Mesenchymal stem cell (in vitro differentiated cells and primary cell): ENCODE measurements around the gene TUNAR.

Experiments used
- DNase-seq: peaks from one replicate; pipeline ENCODE4 v3.0.0-alpha.2; 2013
- H2AFZ ChIP-seq: one replicate; pipeline ENCODE4 v1.6.1; 2013; ENCODE audit warnings: low read depth, mild to moderate bottlenecking, control low read depth, inconsistent platforms, low read length, moderate library complexity
- H2AK5ac ChIP-seq: 2 replicates; pipeline ENCODE4 v1.6.1; 2013; ENCODE audit warnings: low read length, moderate library complexity, mild to moderate bottlenecking, inconsistent platforms; ENCODE audit not compliant: severe bottlenecking
- H2BK120ac ChIP-seq: one replicate; pipeline ENCODE4 v1.6.1; 2013; ENCODE audit warnings: low read depth, mild to moderate bottlenecking, inconsistent platforms, low read length, moderate library complexity
- H2BK12ac ChIP-seq, 2 experiments: one replicate each; pipeline ENCODE4 v1.6.1; 2013; ENCODE audit warnings: inconsistent platforms in 2 of 2, low read length in 2 of 2, mild to moderate bottlenecking in 2 of 2, moderate library complexity in 2 of 2, control low read depth in 1 of 2
- H2BK15ac ChIP-seq: one replicate; pipeline ENCODE4 v1.6.1; 2013; ENCODE audit warnings: mild to moderate bottlenecking, low read depth, inconsistent platforms; ENCODE audit not compliant: poor library complexity, severe bottlenecking
- H2BK5ac ChIP-seq: 2 replicates; pipeline ENCODE4 v1.6.1; 2013; ENCODE audit warnings: low read depth, mild to moderate bottlenecking, low read length, control low read depth, inconsistent platforms; ENCODE audit not compliant: poor library complexity, severe bottlenecking
- H3K14ac ChIP-seq, 2 experiments: one replicate each; pipeline ENCODE4 v1.6.1; 2013; ENCODE audit warnings: inconsistent platforms in 2 of 2, low read length in 2 of 2, control low read depth in 1 of 2, mild to moderate bottlenecking in 1 of 2, moderate library complexity in 1 of 2
- H3K18ac ChIP-seq, 2 experiments: one replicate each; pipeline ENCODE4 v1.6.1; 2013; ENCODE audit warnings: inconsistent platforms in 2 of 2, low read length in 2 of 2, control low read depth in 1 of 2, low read depth in 1 of 2, mild to moderate bottlenecking in 1 of 2
- H3K23ac ChIP-seq, 2 experiments: one replicate each; pipeline ENCODE4 v1.6.1; 2013; ENCODE audit warnings: inconsistent platforms in 2 of 2, low read length in 2 of 2, mild to moderate bottlenecking in 2 of 2, moderate library complexity in 2 of 2, control low read depth in 1 of 2
- H3K27ac ChIP-seq: 2 replicates; pipeline ENCODE4 v1.5.1; 2013; ENCODE audit warnings: mild to moderate bottlenecking, moderate library complexity, low read length, control low read depth, inconsistent platforms; ENCODE audit not compliant: poor library complexity, severe bottlenecking
- H3K27me3 ChIP-seq, 2 experiments: 2 replicates each; pipeline versions ENCODE4 v1.6.1 to v1.7.0; 2013; ENCODE audit warnings: low read length in 2 of 2, mild to moderate bottlenecking in 2 of 2, moderate library complexity in 2 of 2, control low read depth in 1 of 2, inconsistent platforms in 1 of 2; ENCODE audit not compliant: control insufficient read depth in 1 of 2, insufficient read depth in 1 of 2
- H3K36me3 ChIP-seq, 2 experiments: 2 replicates each; pipeline versions ENCODE4 v1.6.1 to v1.7.0; 2013; ENCODE audit warnings: low read length in 2 of 2, control low read depth in 1 of 2, inconsistent platforms in 1 of 2, low read depth in 1 of 2, mild to moderate bottlenecking in 1 of 2; ENCODE audit not compliant: insufficient read depth in 2 of 2, control insufficient read depth in 1 of 2
- H3K4ac ChIP-seq, 2 experiments: one replicate each; pipeline ENCODE4 v1.6.1; 2013; ENCODE audit warnings: inconsistent platforms in 2 of 2, low read length in 2 of 2, mild to moderate bottlenecking in 2 of 2, moderate library complexity in 2 of 2, control low read depth in 1 of 2, low read depth in 1 of 2
- H3K4me1 ChIP-seq: 2 replicates; pipeline ENCODE4 v1.6.1; 2013; ENCODE audit warnings: low read depth, low read length, control low read depth; ENCODE audit not compliant: control insufficient read depth, insufficient read depth
- H3K4me2 ChIP-seq: 2 replicates; pipeline ENCODE4 v1.6.1; 2013; ENCODE audit warnings: low read length, mild to moderate bottlenecking, inconsistent platforms; ENCODE audit not compliant: poor library complexity, severe bottlenecking
- H3K4me3 ChIP-seq, 2 experiments: 2 replicates each; pipeline versions ENCODE4 v1.5.1 to v1.7.0; 2013; ENCODE audit warnings: low read length in 2 of 2, mild to moderate bottlenecking in 2 of 2, control low read depth in 1 of 2, low read depth in 1 of 2; ENCODE audit not compliant: insufficient read depth in 1 of 2
- H3K79me1 ChIP-seq: replicated peaks from 2 replicates; pipeline ENCODE4 v1.6.1; 2013; ENCODE audit warnings: mild to moderate bottlenecking, control low read depth, low read length, inconsistent platforms; ENCODE audit not compliant: poor library complexity, severe bottlenecking
- H3K9ac ChIP-seq: 2 replicates; pipeline ENCODE4 v1.7.0; 2013; ENCODE audit warnings: mild to moderate bottlenecking, low read length, moderate library complexity
- H3K9me3 ChIP-seq: 2 replicates; pipeline ENCODE4 v1.7.0; 2013; ENCODE audit warnings: mild to moderate bottlenecking, low read length; ENCODE audit not compliant: control insufficient read depth
- H4K8ac ChIP-seq: one replicate; pipeline ENCODE4 v1.6.1; 2013; ENCODE audit warnings: inconsistent platforms, mild to moderate bottlenecking, low read length, moderate library complexity
- H4K91ac ChIP-seq: one replicate; pipeline ENCODE4 v1.6.1; 2013; ENCODE audit warnings: mild to moderate bottlenecking, low read length, inconsistent platforms
- WGBS: methylation state at CpG from one replicate; pipeline ENCODE4 v1.1.7; 2013; ENCODE audit warnings: mixed read lengths; 5-methylcytosine and 5-hydroxymethylcytosine counted together

TUNAR gene

GRCh38 chr14:95834496-95834895, 42.1 kb upstream of the TUNAR start:
- Histone ChIP-seq H3K9ac (no peak overlapping the region), H2BK12ac (no peak overlapping the region), H4K91ac (no peak overlapping the region), H3K79me1 (no peaks in the 10 kb centered on the region), H4K8ac (no peak overlapping the region), H2BK5ac (no peak overlapping the region), H3K4me3 (no peak overlapping the region), H3K23ac (no peak overlapping the region), H3K9me3 (no peaks in the 10 kb centered on the region), H2BK120ac (no peak overlapping the region), H3K27ac (no peak overlapping the region), H3K14ac (no peak overlapping the region), H2BK15ac (no peak overlapping the region), H3K27me3 (peaks cover 0 to 3% of the 10 kb centered on the region in 2 experiments), H2AK5ac (no peak overlapping the region), H3K18ac (no peak overlapping the region), H3K4ac (no peak overlapping the region), H3K4me1 (no peaks in the 10 kb centered on the region), H3K36me3 (no peaks in the 10 kb centered on the region), H2AFZ (no peak overlapping the region), H3K4me2 (no peak overlapping the region)
- WGBS, result 9% methylated on average over 1 of the region's 2 CpGs
- DNase-seq, result no peak

DNA sequence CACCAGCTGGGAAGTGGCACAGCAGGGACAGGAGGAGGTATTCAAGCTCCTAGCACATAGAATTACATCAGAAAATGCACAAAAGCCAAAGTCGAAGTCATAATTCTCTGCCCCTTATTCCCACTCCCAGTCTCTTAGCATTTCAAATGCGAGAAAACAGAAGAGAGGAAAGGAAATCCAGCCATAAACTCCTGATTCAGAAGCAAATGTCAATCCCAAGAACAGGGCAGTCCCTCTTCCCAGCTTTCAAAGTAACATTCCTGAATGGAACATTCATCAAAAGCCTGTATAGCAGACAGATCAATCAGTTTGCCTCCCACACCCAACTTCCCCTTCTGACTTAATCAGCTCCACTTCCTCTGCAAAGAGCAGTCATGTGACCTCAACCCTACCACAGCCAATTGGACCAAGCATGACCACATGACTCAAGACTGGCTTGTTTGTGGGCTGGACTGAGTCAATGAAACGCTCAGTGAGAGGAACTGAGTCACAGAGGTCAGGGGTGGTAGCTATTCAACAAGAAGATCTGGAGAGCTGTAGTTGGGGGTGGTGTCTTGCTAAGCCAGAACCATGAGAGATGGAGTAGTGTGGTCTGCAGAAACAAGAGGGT, 41.4 kb upstream of the TUNAR start:
- H3K27me3 ChIP-seq, result peaks cover 0 to 3% of the 10 kb centered on the region in 2 experiments
- H2AFZ ChIP-seq, result no peak overlapping the region
- H3K18ac ChIP-seq, result no peak overlapping the region
- H2BK15ac ChIP-seq, result no peak overlapping the region
- no peaks in the 10 kb centered on the region for H3K36me3 ChIP-seq
- no peak overlapping the region for H4K91ac ChIP-seq
- H2AK5ac ChIP-seq, result no peak overlapping the region
- H3K4me1 ChIP-seq, result no peaks in the 10 kb centered on the region
- no peak overlapping the region for H3K9ac ChIP-seq
- no peak overlapping the region for H3K27ac ChIP-seq
- H2BK12ac ChIP-seq, result no peak overlapping the region
- no peak overlapping the region for H4K8ac ChIP-seq
- H3K9me3 ChIP-seq, result no peaks in the 10 kb centered on the region
- no peak overlapping the region for H3K4me3 ChIP-seq
- no peak overlapping the region for H3K23ac ChIP-seq
- H3K79me1 ChIP-seq, result no peaks in the 10 kb centered on the region
- no peak overlapping the region for H2BK5ac ChIP-seq
- 40% methylated on average over 3 of the region's 3 CpGs for WGBS
- no peak overlapping the region for H3K4me2 ChIP-seq
- H2BK120ac ChIP-seq, result no peak overlapping the region
- no peak overlapping the region for H3K4ac ChIP-seq
- DNase-seq, result no peak
- H3K14ac ChIP-seq, result no peak overlapping the region

DNA sequence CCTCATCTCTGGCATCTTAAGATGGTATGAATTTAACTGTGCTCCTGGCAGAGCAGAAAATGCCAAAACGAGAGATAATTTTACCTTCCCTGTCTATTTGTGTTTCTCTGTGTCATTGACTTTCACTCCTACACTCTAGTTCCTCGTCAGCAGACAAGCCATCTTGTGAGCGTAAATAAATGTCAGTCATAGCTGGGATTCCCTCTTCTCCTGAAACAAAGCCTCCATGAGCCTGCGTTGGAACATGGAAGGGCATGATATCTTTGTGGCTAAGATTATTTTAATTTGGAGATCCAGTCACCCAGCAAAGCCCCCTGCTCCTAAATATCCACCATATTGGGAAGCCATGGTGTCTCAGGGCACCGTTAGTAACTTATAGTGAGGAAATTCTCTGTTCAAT, 37.8 kb upstream of the TUNAR start:
- no peak overlapping the region for H2BK12ac ChIP-seq
- H2BK5ac ChIP-seq, result no peak overlapping the region
- no peak overlapping the region for H2AFZ ChIP-seq
- no peak overlapping the region for H3K4ac ChIP-seq
- H3K9me3 ChIP-seq, result no peaks in the 10 kb centered on the region
- H3K4me1 ChIP-seq, result no peaks in the 10 kb centered on the region
- H3K27me3 ChIP-seq, result no peaks in the 10 kb centered on the region
- no peak overlapping the region for H2BK120ac ChIP-seq
- H3K18ac ChIP-seq, result no peak overlapping the region
- no peak overlapping the region for H4K8ac ChIP-seq
- H2BK15ac ChIP-seq, result no peak overlapping the region
- H3K23ac ChIP-seq, result no peak overlapping the region
- no peak overlapping the region for H3K27ac ChIP-seq
- H2AK5ac ChIP-seq, result no peak overlapping the region
- H4K91ac ChIP-seq, result no peak overlapping the region
- no peak overlapping the region for H3K9ac ChIP-seq
- H3K4me3 ChIP-seq, result no peak overlapping the region
- H3K79me1 ChIP-seq, result no peaks in the 10 kb centered on the region
- no peak overlapping the region for H3K14ac ChIP-seq
- no peak overlapping the region for H3K4me2 ChIP-seq
- no peaks in the 10 kb centered on the region for H3K36me3 ChIP-seq
- DNase-seq, result no peak
- 52% methylated on average over 3 of the region's 5 CpGs for whole genome bisulfite sequencing

DNA sequence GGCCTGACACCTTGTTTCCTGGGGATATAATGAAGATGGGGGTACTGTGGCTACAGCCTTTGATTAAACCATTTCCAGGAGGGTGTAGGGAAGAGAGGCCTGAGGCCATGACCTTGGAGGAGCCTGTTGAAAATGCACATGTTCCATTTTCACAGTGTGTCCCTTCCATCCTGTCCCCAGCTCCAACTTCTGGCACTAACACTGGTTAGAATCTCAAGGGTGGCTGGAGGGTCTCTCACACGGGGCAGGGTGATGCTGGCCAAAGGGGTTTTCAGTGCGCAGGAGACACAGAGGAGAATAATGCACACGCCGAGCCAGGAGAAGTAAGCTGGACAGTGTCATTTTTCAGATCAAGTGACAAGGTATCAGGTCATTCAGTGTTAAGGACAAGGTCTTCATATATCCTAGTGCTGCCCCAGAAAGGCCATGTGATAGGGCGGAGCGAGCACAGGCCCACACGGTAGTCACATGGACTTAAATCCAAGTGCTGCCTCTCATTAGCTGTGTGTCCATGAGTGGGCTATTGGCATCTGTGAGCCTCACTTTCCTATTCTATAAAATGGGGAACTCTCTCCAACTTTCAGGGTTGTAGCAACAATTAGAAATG, 36.4 kb upstream of the TUNAR start:
- H3K4me1 ChIP-seq, result no peaks in the 10 kb centered on the region
- no peak overlapping the region for H2AFZ ChIP-seq
- no peak overlapping the region for H3K4ac ChIP-seq
- H3K27me3 ChIP-seq, result peaks cover 0 to 2% of the 10 kb centered on the region in 2 experiments
- H2BK12ac ChIP-seq, result no peak overlapping the region
- H2BK120ac ChIP-seq, result no peak overlapping the region
- H2BK15ac ChIP-seq, result no peak overlapping the region
- H3K14ac ChIP-seq, result no peak overlapping the region
- no peak overlapping the region for H3K9ac ChIP-seq
- no peak overlapping the region for H3K23ac ChIP-seq
- no peak overlapping the region for H3K18ac ChIP-seq
- DNase-seq, result no peak
- no peak overlapping the region for H3K4me2 ChIP-seq
- H2AK5ac ChIP-seq, result no peak overlapping the region
- no peak overlapping the region for H4K8ac ChIP-seq
- H3K9me3 ChIP-seq, result no peaks in the 10 kb centered on the region
- H3K79me1 ChIP-seq, result no peaks in the 10 kb centered on the region
- no peaks in the 10 kb centered on the region for H3K36me3 ChIP-seq
- no peak overlapping the region for H3K27ac ChIP-seq
- no peak overlapping the region for H3K4me3 ChIP-seq
- H2BK5ac ChIP-seq, result no peak overlapping the region
- WGBS, result 88% methylated on average over 7 of the region's 7 CpGs
- H4K91ac ChIP-seq, result no peak overlapping the region
